ENCODE results near the gene UBA6. TPM values are rescaled to one million over a fixed set of nuclear protein-coding genes. Genes with fewer than 3 reads are reported as not detected.
"Not testable (repeated sequence)": the region's sequence is repeated elsewhere in the genome, so short reads cannot be mapped to it uniquely, and the experiment has no call there.

Gene UBA6
- polyA plus RNA-seq (2013, experiment 1 of 2; ENCODE audit: insufficient read length) = 53.2 TPM
- 44.2 TPM for polyA plus RNA-seq (2013, experiment 2 of 2; ENCODE audit: insufficient read length)

DNA sequence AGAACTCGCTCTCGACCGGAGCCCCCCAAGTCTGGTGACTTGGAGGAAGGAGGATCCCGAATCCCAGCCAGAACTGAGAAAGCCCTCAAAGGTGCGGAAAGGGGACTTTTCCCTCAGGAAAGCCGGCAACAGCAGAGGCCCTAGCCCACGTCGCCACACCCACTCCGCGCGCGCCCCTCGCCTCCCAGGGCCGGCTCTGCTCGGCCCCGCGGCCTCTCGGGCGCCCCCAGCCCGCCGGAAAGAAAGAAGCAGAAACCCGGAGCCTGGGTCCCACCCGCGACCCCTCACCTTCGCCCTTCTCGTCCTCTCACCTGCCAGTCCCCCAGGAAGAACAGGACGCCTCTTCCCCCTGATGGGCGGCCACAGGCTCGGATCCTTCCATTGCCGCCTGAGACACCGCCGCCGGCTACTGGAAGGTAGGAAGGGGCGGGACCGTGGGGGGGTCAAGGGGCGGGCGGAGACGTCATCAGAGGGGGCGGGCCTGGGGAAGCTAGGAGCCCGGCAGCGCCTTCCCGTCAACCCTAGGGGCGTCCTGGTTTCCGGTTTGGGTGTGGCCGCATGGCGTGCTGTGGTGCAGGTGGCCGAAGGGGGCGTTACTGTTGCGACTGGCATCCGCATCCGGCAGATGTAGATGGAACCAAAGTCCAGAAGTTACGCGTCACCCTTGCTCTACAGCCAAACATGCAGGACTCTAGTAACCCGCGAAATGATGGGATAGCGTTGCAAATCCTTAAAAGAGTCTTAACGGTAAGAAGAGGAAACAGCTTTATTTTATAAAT, at the start of gene UBA6:
UBA6 (minus strand) TSS at position 418 of the 779 bp plus-strand sequence; CDS start at position 382, 36 bp downstream.
- DNase-seq = peak; percentile 95

DNA sequence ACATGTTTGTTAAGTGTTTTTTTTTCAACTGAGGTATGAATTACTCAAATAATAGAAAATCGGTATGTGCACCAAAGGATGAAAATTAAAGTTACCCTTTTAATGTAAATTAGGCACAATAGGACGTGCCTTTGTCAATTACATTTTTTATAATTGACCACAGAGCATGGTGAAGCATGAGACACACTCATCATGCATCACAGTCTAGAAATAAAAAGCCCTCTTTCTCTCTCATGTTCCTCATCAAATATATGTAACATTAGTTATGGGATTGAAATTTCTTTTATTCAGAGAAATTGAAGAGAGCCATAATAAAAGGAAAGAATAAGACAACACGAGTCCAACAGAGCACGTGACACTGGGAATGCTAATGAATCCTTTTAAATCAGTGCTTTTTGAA, 49.7 kb upstream of the UBA6 start:
- DNase-seq = no peak

DNA sequence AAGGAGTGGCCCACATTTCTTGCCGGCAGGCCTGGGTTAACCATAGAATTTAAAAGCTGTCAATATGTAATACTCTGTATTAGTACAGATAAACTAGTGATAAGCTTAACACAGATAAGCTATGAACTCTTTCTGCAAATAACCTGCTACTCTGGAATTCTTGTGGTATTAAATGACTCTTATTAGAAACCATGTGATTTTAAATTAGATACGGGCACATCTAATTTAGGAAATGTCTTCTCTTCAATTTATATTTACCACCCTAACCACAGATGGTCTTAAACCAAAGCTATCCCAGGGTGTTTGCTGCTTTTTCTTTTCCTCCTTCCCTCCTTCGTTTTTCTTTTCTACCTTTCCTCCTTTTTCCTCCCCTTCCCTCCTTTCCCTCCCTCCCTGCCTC, 48.3 kb upstream of the UBA6 start:
- DNase-seq = no peak

DNA sequence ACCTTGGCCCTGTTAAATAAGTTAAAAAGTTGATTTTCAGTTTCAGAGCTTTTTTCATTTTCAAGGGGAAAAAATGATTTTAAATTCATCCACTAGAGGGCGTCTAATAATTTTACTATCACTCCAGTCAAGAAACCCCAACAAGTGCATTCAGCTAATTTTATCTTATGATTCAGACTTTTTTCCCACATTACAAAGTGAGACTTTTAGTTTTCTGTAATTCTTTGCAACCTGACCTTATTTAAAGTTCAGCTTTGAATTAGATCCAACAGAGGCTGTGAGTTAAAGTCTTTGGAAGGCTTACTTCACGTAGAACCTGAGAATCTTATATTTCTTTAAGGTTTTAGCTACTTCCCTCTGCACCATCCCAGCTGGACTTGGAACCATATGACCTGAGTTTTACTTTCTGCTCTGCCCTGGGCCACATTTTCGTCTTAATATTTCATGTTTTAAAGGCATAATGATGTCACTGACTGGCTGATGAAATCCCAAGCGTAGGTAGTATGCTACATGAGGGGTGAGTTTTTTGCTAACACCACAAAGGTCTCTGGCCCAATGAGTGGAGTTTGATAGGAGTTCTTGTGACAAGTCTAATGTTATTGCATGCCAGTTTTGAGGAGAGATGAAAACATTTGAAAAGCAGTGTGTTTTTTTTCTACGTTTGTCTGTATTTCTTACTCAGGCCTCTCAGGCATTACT, 46.0 kb upstream of the UBA6 start:
- DNase-seq = peak; percentile 49

DNA sequence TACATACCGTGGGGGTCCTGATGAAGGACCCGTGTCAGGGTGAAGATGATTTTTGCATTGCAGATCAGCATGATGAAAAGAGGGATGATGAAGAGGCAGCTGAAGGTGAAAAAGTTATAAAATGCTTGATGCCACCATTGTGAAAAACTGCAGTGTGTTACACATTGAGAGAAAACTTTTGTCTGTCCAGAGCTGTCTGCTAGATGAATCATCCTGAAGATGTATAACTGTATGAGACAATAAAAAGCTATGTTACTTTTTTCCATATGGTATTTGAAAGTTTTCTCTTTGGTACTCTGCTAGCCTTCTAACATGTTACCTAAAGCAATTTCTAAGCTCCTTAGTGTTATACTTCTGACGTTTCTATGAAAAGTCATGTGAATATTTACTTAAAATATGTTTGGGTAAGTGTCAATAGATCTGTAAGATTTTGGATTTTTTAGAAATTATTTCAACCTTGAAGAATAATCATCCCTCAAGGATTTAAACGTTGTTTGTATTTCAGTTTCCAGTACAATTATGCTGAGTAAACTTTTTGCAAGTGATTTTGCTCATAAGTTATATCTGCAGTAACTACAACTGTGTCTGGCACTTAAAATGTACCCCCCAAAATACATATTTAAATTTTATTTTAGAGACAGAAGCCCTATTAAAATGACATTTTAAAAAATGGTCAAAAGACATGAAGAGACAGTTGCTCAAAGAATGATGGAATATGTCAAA, 43.8 kb upstream of the UBA6 start:
- peak; percentile 58 for DNase-seq

DNA sequence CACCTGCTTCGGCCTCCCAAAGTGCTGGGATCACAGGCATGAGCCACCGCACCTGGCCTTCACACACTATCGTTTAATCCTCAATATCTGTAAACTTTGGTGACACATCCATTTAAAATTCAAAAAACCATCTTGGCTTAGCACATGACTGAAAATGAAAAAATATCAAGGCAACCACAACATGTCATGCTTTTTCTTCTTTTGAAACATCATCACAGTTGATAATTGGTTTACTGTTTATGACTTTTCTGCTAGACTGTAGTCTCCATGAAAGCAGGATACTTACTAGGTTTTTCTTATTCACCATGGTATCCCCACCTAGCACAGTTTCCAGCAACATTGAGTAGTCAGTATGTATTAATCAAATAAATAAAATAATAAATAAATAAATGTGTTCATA, 42.2 kb upstream of the UBA6 start:
- no peak for DNase-seq

DNA sequence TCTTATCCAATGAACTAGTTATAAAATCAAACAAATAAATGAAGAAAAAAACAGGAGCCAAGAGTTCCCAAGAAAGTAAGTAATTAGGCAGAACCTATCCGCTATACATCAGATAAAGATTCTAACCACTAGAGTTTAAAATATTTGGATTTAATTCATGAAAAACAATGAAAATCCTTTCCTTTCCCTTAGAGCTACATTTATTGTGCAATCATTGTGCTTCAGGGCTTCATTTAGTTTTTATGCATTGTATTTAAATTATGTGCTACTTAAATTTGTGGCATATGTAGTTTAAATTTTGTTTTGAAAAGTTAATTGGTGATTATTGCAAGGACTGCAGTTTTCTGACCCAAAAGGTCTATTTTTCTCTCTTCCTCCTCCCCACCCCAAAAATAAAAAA, 35.3 kb upstream of the UBA6 start:
- no peak for DNase-seq

DNA sequence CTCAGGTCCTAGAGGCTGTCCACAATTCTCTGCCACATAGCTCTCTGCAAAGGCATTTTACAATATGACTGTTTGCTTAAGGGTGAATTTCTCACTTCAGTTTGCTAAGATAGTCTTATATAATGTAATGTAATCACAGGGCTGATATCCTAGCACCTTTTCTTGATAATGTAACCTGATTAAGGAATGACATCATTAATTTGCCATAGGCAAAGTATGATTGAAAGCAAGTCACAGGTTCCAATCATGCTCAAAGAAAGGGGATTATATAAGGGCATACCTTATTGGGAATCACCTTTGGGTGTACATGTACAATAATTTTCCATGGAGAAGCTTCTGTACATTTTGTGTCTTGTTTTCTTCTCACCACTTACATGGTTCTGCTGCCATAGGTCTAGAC, 34.4 kb upstream of the UBA6 start:
- no peak for DNase-seq

DNA sequence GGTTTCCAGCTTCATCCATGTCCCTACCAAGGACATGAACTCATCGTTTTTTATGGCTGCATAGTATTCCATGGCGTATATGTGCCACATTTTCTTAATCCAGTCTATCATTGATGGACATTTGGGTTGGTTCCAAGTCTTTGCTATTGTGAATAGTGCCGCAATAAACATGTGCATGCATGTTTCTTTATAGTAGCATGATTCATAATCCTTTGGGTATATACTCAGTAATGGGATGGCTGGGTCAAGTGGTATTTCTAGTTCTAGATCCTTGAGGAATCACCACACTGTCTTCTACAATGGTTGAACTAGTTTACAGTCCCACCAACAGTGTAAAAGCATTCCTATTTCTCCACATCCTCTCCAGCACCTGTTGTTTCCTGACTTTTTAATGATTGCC, 29.6 kb upstream of the UBA6 start:
- DNase-seq = not testable (repeated sequence)

DNA sequence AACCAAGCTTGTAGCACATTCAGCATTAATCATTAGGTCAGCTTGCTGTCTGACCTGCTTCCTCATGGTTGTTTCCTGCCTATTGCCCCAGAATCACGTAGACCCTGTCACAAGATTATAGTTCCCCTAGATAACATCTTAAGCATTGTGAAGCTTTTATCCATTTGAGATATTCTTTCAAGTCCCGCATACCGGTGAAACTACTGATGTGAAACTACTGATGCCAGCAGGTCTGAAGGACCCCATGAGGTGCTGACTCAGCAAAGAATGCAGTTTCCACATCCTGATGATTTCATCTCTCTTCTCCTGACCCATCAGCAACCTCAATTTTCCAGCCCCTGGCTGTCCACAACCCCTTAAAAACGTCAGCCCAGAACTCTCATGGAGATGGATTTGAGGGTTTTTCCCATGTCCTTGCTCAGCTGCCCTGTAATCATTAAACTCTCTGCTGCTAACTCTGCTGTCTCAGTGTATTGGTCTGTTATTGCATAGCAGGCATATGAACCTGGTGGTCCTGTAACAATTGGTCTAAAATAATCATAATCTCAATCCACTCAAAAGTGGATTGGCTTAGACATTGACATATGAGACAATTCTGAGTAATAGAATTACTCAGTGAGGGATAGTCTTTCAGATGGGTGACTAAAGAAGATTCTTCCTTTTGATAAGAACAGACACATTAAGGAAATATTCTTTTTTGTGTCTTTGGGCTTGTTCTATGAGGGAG, 26.3 kb upstream of the UBA6 start:
- peak; percentile 19 for DNase-seq

DNA sequence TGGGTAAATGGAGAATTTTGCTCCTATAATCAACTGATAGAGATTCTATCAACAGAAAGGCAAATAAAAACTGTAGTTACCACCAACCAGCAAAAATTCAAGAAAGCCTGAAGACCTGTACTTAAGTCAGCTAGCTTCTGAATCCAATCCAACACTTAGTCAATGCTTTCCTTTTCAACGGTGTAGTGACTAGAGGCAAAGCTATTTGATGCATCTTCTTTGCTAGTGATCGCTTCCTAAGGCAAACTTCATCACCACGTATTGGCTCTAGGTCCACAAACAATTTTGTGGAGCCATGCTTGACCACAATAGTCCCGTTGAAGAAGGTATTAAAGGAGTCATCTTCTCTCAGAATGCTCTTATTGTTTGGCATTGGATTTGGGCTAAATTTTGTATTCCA, 25.0 kb upstream of the UBA6 start:
- DNase-seq = no peak

DNA sequence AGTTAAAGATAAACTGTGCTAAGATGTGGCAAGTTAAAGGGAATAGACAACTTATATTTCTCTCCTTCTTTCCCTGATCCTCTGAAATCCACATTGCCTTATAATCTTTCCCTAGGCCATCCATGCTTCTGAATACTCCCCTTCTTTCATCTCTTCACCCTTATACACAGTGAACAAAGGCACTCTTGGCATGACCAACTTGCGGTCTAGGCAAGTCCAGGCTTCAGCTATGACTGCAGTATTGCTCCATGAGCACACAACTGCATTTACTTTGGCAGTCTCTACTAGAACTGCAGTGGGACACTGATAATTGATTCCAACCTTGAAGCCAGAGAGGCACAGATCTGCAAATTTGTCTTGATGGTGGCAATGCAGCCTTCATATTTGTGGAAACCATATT, 24.2 kb upstream of the UBA6 start:
- DNase-seq = no peak

DNA sequence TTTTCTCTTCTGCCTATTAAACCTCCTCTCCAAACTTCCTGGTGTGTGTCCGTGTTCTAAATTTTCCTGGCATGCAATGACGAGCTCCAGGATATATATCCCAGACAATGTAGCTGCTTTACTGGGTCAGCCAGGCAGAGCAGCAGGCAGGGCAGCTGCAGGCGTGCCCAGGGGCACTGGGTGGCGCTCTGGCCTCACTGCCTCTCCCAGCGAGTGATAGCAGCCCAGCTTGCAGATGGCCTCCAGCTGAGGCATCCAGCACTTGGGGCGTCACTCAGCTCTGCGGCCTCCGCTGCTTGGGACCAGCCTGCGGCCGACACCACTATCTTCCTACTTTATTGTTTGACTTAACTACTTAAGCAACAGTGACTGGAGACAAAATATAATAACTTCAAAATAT, 23.0 kb upstream of the UBA6 start:
- no peak for DNase-seq

DNA sequence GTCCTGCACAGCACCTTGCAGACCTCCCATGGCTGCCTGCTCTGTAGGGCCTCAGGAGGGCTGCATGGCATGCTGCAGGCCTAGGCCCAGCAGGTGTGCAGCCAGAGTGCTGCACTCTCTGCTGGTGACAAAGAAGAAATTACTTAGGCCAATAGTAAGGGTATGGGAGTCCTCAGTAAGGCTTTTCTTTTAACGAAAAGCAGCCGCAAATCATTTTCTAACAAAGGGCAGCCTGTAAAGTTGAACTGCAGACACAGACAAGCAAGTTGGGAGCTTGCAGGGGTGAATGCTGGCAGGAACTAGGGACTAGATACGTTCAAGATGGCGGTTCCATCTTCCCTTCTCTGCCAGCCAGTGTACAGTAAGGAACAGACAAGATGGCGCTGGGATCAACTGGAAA, 22.4 kb upstream of the UBA6 start:
- DNase-seq = no peak

DNA sequence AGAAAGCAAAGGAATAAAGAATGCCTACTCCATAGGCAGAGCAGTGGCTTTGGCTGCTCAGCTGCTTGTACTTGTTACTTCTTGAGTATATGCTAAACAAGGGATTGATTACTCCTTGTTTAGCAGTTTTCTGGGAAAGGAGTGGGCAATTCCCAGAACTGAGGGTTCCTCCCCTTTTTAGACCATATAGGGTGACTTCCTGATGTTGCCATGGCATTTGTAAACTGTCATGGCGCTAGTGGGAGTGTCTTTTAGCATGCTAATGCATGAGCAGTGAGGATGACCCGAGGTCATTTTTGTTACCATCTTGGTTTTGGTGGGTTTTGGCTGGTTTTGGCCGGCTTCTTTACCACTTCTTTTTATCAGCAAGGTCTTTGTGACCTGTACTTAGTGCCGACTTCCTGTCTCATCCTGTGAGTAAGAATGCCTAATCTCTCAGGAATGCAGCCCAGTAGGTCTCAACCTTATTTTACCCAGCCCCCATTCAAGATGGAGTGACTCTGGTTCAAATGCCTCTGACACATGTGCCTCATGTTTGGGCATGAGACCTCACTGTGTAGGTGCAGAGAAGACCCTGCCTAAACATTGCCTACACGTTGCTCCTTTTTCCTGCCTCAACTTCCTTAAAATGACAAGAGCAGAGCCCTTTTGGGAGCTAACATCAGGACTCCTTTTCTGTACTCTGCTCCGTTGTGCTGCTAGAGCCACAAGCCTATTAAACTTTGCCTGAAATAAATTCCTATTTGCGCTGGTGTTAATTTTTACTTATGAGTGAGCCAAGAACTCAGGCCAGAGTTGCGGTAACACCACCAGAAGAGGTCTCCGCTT, 21.0 kb upstream of the UBA6 start:
- peak; percentile 70 for DNase-seq

DNA sequence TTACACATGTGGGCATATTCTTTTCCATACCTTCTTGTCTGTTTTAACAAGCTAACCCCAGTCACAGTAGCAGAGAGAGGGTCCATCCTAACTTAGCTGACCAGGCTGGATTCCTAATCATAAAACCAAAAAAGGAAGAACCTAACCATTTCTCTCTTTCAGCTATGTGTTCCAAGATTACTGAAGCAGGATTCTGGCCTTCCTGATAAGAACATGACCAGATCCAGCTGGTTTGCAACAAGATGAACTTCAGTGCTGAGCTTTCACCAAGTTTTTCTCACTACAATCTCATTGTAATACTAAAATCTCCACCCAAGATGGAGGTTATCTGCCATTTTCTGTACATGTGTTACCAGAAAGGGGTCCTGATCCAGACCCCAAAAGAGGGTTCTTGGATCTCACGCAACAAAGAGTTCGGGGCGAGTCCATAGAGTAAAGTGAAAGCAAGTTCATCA, 20.4 kb upstream of the UBA6 start:
- DNase-seq = no peak

DNA sequence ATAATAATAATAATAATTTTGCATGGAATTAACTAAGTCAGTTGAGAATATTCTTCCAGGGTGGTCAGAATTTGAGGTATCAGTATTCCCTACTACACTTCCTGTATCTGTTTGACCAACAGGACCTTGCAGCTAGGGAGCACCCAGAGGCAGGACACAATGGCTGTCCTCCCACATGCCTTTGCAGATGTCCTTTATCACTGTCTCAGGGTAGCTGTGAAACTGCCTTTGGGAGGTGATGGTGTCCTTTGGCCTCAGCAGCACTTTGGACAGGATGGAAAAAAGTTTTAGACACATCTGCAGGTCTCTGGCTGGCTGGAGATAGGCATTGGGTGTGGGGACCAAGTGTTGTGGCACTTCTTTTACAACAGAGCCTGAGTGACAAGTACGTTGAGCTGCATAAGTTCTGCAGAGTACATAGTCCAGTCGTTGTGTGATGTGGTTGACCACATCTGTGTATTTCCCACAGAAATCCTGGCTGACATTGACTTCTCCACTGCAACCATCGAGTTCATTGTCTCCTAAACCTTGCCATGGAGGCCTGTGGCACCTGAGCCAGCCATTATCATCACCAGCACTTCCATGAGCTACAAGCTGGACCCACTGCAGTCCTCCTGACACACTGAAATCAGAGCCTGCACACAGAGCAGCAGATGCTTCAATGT, 19.1 kb upstream of the UBA6 start:
- DNase-seq = no peak

DNA sequence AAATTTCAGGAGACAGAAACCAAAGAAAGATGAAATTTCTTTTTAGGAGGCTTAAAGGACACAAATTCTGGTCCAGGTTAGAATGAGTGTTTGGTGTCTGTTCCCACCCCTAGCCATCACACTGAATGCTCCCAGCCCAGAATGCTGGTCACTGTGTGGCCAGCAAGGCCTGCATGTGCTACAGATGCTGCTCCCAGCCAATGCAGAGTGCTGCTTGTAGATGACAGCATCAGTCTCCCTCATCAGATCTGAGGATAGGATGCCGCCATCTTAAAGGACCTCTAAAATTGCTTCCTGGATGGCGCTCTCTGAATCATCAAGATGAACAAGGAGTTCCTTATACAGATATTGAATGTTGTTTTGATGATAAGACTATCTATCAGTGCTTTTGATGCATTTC, 17.9 kb upstream of the UBA6 start:
- DNase-seq = no peak

DNA sequence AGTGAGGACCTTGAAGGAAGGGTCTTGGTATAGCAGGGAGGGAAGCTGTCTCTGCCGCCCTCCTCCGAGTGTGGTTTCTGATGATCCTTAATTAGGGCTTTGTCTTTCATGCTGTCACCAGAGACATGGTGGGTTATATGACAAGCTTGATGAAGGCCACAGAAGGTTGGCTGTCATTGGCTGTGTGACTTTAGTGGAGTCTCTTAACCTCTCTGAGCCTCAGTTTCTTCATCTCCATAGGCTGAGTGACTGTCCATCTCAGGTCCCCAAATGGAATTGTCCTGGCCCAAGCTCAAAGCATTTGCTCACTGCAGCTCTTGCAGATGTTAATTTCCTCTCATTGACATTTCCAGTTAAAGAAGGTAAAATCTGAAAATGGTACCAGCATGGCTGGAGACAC, 16.6 kb upstream of the UBA6 start:
- no peak for DNase-seq

DNA sequence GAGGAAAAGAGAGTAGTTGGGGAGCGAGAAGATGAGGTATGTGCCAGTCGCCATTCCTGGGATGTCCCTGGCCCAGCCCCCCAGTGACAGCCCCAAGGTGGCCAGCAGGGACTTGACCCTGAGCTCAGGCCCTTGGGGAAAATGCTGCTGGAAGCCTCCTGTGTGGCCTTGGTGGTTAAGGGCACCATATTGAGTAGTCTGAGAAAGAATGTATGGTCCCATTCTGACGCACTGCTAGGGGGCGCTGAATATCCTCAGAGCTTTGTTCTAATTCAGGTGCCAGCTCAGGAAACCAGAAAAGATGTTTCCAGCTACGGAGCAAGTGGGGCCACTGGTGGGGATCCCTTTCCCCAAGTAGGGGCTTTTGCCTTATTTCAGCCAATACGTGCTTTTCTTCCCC, 14.0 kb upstream of the UBA6 start:
- no peak for DNase-seq

DNA sequence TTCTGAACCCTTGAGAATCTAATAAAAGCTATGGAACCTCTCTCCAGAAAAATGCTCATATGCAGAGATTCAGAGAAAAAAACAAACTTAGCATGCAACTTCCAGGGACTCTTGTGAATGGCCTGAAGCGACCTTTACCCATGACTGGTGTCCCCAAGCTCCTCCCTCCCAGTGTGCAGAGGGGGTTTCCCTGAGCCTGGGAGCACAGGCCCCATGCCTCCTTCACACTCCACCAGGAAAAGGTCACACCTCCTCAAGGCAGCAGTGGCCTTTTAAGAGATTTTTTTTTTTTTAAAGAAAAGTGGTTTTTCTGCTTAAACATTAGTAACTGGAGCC, 13.3 kb upstream of the UBA6 start:
- DNase-seq = no peak

Measured in fibroblast of skin of back (primary cell).